Measurements from ENCODE around the gene BIRC7.

- TF ChIP-seq MAX (IDR thresholded peaks at IDR 0.05; ENCODE audit: insufficient read depth, insufficient read length), result no peak
- TF ChIP-seq, protein P1, sequence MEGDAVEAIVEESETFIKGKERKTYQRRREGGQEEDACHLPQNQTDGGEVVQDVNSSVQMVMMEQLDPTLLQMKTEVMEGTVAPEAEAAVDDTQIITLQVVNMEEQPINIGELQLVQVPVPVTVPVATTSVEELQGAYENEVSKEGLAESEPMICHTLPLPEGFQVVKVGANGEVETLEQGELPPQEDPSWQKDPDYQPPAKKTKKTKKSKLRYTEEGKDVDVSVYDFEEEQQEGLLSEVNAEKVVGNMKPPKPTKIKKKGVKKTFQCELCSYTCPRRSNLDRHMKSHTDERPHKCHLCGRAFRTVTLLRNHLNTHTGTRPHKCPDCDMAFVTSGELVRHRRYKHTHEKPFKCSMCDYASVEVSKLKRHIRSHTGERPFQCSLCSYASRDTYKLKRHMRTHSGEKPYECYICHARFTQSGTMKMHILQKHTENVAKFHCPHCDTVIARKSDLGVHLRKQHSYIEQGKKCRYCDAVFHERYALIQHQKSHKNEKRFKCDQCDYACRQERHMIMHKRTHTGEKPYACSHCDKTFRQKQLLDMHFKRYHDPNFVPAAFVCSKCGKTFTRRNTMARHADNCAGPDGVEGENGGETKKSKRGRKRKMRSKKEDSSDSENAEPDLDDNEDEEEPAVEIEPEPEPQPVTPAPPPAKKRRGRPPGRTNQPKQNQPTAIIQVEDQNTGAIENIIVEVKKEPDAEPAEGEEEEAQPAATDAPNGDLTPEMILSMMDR (IDR thresholded peaks at IDR 0.05; ENCODE audit: extremely low read depth in 1 of 2, insufficient read depth in 1 of 2, low read depth in 1 of 2, low read length in 2 of 2), result no peak
- TF ChIP-seq POLR2A (IDR thresholded peaks at IDR 0.05; ENCODE audit: low read depth, low read length), result no peak
- no peak for TF ChIP-seq MYC (IDR thresholded peaks at IDR 0.05; ENCODE audit: low read depth, low read length)
- no peak for TF ChIP-seq EZH2 (IDR thresholded peaks at IDR 0.05; ENCODE audit: borderline replicate concordance, low read depth, low read length, severe bottlenecking)
- no peak for TF ChIP-seq POLR2AphosphoS5 (IDR thresholded peaks at IDR 0.05; ENCODE audit: insufficient read depth, low read depth, low read length)
- no peak for TF ChIP-seq JUN (IDR thresholded peaks at IDR 0.05; ENCODE audit: borderline replicate concordance, insufficient read depth, insufficient read length, low read depth)
- no peak for TF ChIP-seq GATA2 (IDR thresholded peaks at IDR 0.05; ENCODE audit: insufficient read depth, insufficient read length, low read depth, low read length)
- no peak for TF ChIP-seq FOS (IDR thresholded peaks at IDR 0.05; ENCODE audit: borderline replicate concordance, insufficient read depth, low read length)
These were observed 48.8 kb downstream of the BIRC7 start for GRCh38 chr20:63284544-63284949.

Data from endothelial cell of umbilical vein (primary cell).